H1 (cell line): Measurements from ENCODE around the gene PLAAT1. TPM values are rescaled to one million over a fixed set of nuclear protein-coding genes. Genes with fewer than 3 reads are reported as not detected.

Experiments used
- NANOG ChIP-seq: IDR thresholded peaks from 2 replicates; pipeline ENCODE4 v1.6.1; 2011; ENCODE audit warnings: low read length, low read depth, mild to moderate bottlenecking, inconsistent platforms; ENCODE audit not compliant: insufficient read depth, poor library complexity, severe bottlenecking
- SAP30 ChIP-seq: fragments of 300-600 bp; sonication (generic); IDR thresholded peaks from 2 replicates; pipeline ENCODE4 v1.7.1; 2012; ENCODE audit warnings: low read length, moderate library complexity, mild to moderate bottlenecking, inconsistent platforms; ENCODE audit not compliant: insufficient read depth, insufficient replicate concordance
- SIRT6 ChIP-seq: IDR thresholded peaks from one replicate; pipeline ENCODE4 v1.7.1; 2012; ENCODE audit warnings: low read length, inconsistent platforms
- polyA plus RNA-seq, 7 experiments: library from polyadenylated mRNA; depleted of rRNA in 3 of 7; stranded (reverse) in 5 of 7; unstranded in 2 of 7; fragments of >200 nt in 5 of 7; fragments of 200-250 nt in 2 of 7; gene quantifications; 1 replicate in 5 of 7; 2 replicates in 1 of 7; 4 replicates in 1 of 7; pipeline versions ENCODE4 v1.2.1 to v1.2.3, GENCODE V29; 2011 to 2013; ENCODE audit warnings: missing spikeins in 2 of 7, mixed read lengths in 2 of 7
- total RNA-seq: library from RNA; stranded (reverse); fragmentation: NEBNext Ultra II Directional; extraction: Animal tissue kit (Norgen Biotek cat#: 25700); gene quantifications from 2 replicates; pipeline ENCODE4 v1.2.1, GENCODE V29; 2021

Gene PLAAT1
- total and polyA plus RNA-seq, 2 of the 8 experiments (the other 6 are each of a cell fraction or from before 2014, with no cell fraction given): 4.5 to 6.0 TPM

DNA sequence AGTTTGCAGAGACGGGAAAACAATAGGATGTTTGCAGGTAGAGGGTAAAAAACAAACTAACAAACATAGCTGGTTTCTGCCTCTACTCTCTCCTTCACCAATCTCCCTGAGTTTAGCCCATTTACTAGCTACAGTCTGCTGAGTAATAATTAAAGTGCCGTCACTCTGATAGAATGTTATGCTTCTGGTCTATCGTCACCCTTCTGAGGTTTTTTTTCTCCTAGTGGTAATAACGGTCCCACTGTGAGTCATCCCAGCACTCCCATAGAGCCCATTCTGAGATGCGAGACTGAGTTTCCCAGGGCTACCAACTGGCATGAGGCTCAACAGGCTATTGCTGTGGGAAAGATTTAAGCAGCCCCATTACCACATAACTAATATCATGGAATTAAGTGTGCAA is 56.4 kb downstream of the PLAAT1 start (continued):
- TF ChIP-seq SIRT6 (no peak), NANOG (no peak), SAP30 (no peak)
